GM19351 (cell line): ENCODE results near the gene VTN.

Experiments used
- ATAC-seq: cut with Tn5 transposase; IDR thresholded peaks from one replicate; pipeline ENCODE4 v1.9.1; 2021; ENCODE audit warnings: mild to moderate bottlenecking, moderate library complexity; ENCODE audit not compliant: unreplicated experiment

Gene VTN

DNA sequence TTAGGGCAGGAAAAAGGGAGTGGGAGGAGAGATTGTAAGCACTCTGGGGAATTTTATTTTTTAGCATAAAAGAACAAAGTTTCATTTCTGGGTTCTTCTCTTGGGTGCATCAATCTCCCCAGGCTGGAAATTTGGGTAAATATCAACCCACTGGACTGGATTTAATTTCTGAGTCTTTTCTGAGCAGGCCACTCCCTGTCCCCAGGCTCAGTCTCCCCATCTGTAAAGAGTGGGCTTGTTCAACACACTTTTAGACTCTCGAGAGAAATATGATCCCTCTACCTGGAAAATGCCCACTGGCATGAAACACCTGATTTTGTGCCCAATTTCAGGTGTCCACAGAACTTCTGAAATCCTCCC lies 617 bp upstream of the VTN start:
- no peak for ATAC-seq

DNA sequence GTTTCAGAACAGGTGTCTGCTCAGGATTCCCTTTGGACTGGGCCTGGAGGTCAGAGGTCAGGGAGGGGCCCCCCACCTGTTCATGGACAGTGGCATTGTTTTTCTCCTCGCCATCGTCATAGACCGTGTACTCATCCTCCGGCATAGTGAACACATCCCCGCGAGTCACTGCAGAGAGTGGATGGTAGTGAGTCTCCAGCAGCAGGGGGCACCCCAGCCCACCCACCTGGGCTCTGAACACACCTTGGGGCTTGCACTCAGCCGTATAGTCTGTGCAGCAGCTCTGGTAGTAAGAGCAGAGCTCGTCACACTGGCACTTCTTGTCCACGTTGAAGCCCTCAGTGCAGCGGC lies 448 bp downstream of the VTN start:
- no peak for ATAC-seq

DNA sequence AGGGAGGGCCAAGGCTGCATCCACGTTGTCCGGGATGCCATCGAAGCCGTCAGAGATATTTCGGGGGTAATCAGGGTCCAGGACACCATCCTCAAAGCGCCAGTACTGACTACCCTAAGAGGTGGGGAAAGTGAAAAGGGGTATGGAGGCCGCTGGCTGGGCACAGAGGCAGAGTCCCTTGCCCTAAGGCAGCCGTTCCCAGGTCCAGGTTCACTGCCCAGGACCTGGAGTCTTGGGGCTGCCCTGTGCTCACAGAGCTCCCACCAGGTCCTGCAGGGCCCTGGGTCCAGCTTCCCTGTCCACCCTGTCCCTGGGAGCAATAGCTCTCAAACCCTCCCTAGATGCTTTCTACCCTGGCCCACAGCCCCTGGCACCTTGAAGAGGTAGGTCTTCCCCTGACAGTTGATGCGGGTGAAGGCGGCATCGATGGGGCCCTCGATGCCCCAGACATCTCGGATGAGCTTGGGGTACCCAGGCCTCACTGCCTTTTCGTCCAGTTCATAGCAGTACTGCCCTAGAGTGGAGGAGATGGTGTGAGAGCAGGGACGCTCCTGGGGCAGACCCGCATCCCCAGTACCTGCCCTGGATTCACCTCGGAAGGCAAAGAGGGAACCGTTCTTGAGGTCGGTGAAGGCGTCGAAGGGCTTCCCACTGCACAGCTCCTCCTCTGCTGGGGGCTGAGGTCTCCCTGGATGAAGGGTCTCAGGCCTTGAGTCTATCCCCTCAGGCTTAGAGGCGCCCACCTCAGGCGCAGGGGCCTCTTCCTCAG lies 1.0 kb downstream of the VTN start:
- no peak for ATAC-seq

DNA sequence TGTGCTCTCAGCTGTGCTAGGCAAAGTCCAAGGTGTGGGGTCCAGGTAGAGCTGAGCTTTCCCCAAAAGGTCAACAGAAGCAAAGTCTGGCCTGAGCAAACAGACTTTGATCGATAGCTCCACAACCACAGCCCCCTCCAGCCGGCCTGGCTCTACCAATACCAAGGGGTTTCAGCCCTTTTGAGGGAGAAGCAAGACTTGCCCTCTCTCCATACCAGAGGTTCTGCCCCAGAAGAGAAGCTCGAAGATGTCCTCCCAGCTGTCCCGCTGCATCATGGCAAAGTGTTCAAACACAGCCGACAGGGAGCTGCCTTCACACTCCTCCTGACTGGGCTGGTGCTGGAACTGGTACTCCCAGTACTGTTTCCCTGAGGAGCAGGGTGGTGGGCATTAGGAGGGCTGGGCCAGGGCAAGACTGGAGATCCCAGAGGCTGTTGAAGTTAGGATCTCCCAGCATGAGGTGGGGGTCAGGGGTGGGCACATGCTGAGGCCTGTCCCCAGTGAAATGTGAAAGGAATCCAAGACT lies 1.7 kb downstream of the VTN start:
- ATAC-seq = no peak

DNA sequence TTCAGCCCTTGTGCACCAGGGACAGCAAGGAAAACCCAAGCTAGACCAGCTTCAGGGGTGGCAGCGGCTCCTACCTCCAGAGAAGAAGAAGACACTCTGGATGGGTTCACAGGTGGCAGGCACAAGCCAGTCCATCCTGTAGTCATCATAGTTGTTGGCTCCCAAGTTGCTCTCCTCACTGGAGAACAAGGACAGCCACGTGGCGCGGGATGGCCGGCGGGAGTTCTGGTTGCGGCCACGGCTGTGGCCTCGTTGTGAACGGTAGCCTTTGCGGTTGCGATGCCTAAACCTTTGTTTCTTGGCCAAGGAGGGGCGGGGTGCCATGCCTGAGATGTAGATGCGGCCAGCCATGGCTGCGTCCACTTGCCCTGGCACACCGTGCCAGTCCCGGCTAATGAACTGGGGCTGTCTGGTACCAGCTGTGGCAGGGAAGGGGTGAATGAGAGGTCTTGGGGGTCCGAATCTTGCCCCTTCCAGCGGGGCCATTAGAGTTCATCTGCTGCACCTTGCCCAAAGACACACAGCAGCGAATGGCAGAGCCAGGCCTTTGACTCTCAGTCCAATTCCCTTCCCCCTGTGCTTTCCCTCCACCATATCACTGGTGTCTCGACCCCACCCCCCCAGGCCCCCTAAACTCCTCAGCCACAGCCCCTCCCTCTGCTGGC lies 2.3 kb downstream of the VTN start:
- ATAC-seq = no peak

DNA sequence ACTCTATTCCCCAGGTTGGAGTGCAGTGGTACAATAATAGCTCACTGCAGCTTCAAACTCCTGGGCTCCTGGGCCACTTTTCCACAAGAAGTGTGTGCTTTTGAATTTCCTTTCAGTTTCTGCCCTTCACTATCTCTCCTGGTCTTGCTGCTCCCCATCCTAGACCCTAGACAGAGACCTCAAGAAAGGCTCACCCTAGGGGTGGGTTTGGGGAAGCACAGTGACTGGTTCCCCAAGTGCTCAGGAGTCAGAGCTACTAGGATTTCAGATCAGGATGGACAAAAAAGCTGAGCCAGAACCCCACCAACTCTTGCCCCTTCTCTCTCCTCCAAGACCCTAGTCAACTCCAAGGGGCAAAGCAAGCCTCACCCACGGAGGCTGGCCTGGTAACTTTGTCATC lies 3.5 kb downstream of the VTN start:
- ATAC-seq = no peak

DNA sequence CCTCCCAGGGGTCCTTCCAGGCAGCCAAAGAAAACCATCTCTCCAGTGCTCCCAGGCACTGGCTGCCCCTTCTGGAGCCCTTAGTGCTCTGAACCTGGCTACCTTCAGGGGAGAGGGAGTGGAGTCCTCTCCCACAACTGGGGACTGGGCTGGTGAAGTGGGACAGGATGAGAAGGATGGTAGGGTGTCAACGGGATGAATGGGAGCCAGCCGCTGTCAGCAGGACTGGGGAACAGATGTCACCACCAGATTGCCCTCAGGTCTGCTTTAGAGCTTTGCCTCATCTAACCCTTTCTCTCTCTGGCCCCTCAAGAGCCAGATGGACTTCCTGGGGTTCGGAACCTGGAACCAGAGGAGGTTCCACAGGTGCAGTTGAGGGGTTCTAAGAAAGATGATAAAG lies 4.6 kb downstream of the VTN start:
- no peak for ATAC-seq

DNA sequence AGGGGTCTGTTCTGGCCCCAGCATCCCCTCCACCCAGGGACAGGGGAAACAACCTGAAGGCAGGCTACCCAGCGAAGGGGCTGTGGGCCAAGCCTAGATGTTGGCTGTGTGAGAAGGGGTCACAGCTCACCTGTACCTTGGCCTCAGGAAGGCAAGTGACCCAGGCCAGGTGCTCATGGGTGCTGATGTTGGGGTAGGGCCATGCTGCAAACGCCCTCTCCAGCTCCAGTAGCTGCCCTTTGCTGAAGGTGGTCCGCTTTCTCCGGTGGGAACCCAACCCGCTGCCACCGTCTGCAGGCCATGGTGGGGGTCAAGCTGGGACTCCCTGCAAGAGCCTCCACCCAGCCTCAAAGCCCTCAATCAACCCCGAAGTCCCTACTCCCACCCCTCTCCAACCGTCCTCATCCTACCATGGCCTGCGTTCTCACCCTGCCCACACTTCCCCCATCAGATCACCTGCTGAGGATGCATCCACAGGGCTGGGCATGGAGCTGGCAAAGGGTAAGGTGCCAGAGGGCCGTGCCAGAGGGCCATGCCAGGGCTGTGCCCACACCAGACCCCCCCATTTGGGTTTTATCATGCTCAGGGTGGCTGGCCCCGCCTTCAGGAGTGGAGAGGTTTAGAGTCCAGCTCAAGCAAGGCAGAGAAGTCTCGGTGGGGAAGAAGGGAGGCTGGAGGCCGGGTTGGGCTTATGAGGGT lies 5.3 kb downstream of the VTN start, which contains the start of gene SEBOX:
Gene SEBOX (minus strand): TSS at position 535 of the 699 bp plus-strand sequence. CDS start 48 bp downstream, at position 487.
- ATAC-seq = no peak

DNA sequence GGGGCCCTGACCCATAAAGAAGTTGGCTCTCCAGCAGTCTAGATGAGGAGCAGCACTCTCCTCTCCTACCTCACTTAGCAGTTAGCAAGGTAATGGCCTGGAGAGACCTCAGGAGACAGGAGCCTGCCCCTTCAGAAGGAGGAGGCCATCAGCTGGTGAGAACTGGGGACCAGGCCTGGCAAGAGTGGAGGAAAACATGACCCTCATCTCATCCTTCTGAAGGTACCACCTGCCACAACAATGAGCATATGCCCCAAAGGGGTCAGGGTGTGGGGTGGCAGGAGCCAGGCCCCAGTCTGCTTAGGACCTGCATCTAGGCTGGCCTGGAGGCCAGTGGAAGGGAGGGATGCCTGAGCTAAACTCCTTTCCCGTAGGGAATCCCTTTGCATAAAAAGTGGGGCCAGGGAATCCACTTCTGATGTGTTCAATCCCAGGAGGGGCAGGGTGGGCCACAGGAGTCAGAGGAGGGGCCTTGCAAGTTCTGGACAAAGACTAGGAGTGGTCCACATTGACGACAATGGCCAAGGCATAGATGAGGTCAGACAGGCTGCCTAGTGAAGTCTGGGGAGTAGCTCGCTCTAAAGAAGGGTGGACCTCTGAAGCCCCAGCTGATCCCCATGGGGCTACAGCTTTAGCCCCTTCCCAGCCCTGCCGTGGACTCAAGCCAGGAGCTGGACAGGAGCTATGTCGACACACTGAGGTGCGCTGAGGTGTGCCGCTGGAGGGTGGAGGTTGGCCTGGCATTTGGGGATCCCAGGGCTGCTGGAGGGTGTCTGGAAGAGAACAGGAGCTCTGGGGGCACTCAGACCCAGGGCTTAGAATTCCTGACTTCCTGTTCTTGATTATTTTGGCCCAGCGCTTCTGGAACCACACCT lies 6.1 kb downstream of the VTN start:
- no peak for ATAC-seq

DNA sequence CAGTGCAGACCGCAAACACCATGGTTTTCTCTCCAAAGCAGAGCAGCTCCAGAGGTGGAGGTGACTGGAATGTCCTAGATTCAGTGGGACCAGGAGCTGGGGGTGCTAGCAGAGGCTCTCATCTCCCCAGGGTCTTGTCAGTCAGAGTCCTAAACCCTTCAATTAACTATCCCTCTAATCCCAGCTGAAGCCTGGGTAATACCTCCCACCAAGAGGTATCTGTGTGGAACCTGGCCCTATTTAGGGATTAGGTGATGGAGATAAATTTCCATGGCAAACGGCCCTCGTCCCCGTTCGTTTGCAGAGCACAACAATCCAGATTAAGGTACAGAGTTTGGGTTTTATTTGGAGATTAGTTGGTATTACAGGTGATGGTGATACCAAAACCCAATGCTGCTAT lies 6.9 kb downstream of the VTN start:
- ATAC-seq = no peak

DNA sequence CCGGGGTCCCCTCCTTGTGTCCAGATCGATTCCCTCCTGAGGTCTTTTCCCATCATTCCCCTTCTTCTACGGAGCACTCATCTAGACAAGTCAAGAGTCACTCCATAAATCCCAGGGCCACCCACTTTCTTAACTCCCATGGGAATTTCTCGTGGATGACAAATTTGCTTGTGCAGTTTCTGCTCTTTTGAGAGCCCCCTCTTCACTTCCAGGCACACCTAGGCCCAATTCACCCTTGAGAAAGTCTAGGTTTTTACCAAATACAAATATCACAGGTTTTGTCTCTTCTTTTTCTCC lies 12.3 kb downstream of the VTN start:
- no peak for ATAC-seq

DNA sequence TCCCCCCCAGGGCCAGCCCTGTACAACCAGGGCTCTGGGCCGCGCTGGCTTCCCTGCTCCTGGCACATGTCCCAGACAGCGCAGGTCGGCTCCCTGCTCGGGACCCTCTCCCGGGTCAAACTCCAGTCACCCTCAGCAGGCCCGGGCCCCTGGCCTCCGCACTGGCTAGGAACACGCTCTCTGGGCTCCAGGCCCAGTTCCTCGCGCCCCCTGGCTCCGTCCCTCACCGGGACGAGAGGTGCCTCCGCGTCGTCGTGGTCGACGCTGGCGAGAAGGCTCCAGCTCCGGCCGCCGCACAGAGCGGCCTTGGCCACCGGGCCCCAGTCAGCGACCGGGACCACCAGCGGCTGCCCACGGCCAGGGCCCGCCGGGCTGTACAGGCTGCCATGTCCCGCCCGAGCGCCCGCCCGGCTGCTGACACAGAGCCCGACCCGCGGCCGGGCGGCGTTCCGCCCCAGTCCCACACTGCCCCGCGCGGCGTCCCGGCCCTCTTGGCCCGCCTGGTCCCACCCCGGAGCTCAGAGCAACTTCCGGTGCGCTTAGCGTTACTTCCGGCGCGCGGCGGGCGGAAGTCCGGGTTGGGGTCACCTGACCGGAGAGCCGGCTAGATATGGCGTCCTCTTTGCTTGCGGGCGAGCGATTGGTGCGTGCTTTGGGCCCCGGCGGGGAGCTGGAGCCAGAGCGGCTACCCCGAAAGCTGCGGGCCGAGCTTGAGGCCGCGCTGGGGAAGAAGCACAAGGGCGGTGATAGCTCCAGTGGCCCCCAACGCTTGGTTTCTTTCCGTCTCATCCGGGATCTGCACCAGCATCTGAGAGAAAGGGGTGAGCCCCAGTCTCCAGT lies 12.8 kb downstream of the VTN start, which contains the start of gene POLDIP2:
Gene POLDIP2 (minus strand): TSS at position 467 of the 840 bp plus-strand sequence. CDS start 79 bp downstream, at position 388.
- peak; percentile 95 for ATAC-seq

DNA sequence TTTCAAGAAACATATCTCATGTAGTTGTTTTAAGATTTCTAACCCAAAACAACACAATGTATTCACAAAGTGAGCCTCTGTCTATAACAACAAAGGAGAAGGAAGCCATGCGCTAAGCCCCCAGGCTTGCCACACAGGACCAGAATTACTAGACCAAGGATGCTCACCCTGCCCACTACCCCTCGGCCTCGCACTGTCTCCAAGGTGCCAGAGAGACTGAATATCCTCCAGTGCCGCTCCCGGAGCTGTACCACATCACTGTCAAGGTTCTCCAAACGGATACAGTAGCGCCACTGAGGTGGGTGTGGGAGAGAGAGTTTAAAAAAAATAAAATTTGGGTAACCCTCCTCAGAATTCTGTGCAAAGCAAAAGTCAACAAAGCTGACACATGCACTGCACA lies 19.8 kb downstream of the VTN start:
- no peak for ATAC-seq

DNA sequence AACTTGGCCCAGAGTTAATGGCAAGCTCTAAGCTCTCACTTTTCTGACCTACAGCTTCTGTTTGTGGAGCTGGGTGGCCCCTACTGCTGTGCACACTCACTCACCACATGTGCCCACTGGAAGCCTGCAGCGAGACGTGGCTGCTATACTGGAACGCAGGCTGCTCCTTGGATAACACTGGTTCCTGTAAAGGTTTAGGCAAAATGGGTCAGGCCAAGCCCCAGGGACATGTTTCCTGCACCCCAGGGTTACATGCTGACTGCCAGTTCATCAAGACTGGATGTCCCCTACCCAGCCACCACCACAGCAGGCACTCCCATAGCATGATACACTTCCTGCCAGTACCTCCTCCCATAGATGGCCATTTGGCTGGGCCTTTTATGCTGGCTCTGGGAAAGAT lies 21.1 kb downstream of the VTN start:
- ATAC-seq = no peak

DNA sequence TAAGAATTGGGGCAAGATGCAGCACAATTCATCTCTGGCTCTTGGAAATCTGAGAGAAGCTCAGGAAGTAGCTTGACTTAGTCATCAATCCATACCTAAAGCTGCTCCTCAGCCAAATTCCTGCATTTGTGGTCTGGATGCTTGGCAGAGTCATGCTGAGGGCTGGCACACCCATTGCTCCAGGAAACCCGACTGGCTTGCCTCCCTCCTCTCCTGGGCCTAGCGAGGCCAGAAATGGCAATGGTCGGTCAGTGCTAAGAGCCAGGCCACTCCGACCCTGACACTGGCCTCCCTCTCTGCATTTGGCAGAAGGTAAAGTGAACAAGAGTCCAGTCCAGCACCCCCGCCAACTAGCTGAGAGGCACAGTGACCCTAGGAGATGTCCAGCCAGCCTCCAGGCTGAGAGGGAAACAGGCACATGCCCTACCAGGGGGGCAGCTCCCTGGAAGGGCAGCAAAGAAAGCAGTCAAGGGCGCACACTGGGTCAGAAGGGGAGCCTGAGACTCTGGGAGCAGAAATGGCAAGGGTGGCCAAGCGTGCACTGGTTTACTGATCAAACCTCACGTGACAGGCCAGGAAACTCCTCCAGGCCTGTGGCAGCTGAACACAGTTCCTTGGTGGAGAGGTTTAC lies 22.7 kb downstream of the VTN start:
- ATAC-seq = no peak

DNA sequence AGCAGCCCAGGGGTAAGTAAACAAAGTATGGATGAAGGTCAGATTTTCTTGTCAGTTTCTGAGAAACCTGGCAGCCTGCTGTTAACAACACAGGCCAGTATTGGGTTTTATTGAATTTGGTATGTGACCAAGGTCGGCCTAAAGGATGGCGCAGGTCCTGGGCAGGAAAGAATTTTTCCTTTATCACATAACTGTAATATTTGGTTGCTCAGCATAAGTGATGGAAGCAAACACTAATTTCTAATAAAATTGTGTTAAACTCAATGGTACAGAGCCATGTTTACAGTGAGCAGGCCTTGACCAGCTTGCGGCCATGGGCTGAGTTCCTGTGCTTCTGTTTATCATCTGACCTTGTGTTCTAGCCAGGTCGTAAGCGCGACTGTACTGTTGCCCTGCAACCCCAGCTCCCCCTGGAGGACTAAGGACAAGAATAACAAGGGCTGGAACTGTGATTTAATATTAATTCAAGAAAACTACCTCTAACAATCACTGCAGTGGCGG lies 23.3 kb downstream of the VTN start:
- ATAC-seq = no peak

DNA sequence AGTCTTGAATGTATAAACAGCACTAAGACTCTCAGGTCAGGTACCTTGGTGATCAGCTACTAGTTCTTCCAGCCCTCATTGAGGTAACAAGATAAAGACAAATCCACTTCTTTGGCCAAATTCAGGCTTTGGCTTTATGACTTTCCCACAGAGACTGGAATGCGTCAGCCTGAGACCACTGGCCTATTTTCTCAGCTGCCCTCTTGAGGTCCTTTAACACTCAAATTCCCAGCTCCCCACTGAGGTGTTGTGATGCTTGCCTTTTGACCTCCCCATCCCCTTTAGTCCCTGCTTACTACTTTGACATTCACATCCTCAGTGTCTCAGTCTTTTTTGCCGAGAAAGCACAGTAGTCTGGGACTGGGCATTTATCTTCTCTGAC lies 23.9 kb downstream of the VTN start:
- no peak for ATAC-seq

DNA sequence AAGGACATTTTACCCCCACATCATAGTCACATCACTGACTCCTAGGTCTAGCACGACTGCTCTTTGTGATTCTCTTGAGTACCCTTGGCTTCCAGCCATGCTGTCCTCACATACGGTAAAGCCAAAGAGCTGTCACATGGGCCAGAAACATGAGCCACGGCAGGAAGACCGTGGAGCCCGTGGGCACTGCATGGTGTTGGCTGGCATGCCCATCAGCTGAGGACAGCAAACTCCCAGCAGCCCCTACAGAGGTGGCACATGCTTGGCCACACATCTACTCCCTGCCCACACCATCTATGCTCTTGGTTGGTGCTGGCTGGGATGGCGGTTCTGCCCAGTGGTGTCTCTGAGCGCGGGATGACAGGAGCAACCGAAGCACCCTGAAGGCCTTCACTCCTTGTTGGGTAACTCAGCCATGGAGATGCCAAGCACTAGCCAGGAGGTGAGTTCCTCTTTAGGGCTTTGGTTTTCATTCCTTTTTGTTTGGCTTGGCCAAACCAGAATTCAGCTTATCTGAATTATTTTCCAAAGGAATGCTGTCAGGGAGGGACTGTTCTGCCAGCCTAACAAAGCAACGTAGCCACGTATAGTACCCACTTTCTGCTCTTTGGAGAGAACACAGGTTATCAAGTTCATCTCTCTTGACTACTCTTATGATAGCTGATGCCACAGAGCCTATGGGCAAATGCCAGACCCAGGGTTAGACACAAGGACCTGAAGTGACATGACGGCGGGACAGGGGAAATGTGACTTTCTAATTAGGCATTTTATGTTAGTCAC lies 24.5 kb downstream of the VTN start:
- ATAC-seq = no peak

DNA sequence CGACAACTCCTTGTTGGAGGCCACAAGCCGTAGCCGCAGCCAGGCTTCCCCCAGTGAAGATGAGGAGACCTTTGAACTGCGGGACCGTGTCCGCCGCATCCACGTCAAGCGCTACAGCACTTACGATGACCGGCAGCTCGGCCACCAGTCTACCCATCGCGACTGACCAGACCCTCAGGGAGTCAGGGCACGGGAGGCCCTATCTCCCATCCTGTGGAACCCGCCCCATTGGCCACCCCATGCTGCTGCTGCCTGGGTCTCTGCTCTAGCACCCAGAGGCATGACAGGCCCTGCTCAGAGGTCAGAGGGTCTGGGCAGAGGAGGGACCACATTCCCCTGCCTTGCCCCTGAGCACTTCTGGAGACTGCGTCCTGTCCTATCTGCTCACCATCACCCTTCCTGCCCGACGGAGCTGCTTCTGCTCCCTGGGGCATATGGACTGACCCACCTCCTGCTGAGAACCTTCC lies 25.6 kb downstream of the VTN start:
- ATAC-seq = no peak
